Ectodermal cell (in vitro differentiated cells): ENCODE measurements around the gene KCNQ2.

Experiments used
- H3K27ac ChIP-seq: 2 replicates; pipeline ENCODE4 v1.7.0; 2013; ENCODE audit warnings: mild to moderate bottlenecking, low read depth, low read length; ENCODE audit not compliant: insufficient read depth, poor library complexity, severe bottlenecking
- H3K27me3 ChIP-seq: 2 replicates; pipeline ENCODE4 v1.7.0; 2013; ENCODE audit warnings: mild to moderate bottlenecking, low read length; ENCODE audit not compliant: insufficient read depth, control insufficient read depth, poor library complexity, severe bottlenecking
- H3K36me3 ChIP-seq: one replicate; pipeline ENCODE4 v1.7.0; 2013; ENCODE audit warnings: low read length; ENCODE audit not compliant: control insufficient read depth, insufficient read depth
- H3K4me1 ChIP-seq: one replicate; pipeline ENCODE4 v1.7.0; 2013; ENCODE audit warnings: low read length; ENCODE audit not compliant: control insufficient read depth, insufficient read depth
- H3K4me3 ChIP-seq: 2 replicates; pipeline ENCODE4 v1.7.0; 2013; ENCODE audit warnings: low read depth, low read length, control low read depth; ENCODE audit not compliant: insufficient read depth
- H3K9me3 ChIP-seq: 2 replicates; pipeline ENCODE4 v1.7.0; 2013; ENCODE audit warnings: mild to moderate bottlenecking, low read length, moderate library complexity; ENCODE audit not compliant: control insufficient read depth
- WGBS, 2 experiments: methylation state at CpG; one replicate each; pipeline ENCODE4 v1.1.7; 2013; ENCODE audit warnings: missing lambda C conversion rate in 2 of 2; 5-methylcytosine and 5-hydroxymethylcytosine counted together

The KCNQ2 gene

DNA sequence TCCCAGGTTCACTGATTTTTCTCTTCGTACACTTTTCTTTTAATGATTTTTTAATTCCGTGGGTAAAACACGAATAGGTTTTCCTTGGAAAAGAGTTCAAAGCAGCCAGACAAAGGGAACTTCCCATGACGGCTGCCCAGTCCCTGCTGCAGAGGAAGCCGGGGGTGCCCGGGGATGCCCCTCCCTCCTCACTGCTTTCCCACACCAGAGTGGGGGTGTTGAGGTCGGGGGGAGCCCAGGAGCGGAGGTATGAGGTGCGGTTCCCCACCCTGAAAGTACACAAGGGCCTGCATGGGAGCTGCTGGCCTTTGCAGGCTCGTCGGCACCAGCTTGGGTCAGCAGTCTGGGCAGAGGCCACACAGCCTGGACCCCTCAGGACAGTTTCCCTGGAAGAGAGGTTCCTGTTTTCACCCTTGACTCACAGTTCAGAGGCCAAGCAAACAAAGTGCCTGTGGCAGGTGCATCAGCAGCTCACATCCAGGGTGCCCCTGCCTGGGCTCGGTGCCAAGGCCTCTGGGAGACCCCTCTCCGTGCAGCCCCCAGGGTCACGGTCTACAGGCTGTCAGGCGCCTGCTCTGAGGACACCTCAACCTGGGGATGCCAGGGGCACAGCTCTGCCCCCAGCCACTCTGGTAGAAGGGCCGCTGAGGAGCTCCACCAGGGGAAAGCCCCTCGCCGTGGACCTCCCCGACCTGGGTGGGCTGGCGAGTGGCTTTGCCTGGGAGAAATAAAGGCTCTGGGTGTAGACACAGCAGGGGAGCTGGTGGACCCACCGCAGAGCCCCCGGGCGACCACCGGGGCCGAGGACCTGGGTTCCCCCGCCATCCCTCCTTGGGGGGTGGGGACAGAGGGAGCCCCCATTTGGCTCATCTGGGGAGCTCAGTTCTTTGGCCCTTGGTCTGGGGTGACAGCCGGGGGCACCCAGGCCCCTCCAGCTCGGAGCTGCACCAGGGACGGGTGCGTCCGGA, 95.9 kb downstream of the KCNQ2 start:
- Histone ChIP-seq H3K27ac (no peak overlapping the region), H3K36me3 (no peaks in the 10 kb centered on the region), H3K9me3 (no peaks in the 10 kb centered on the region), H3K27me3 (peaks cover 10% of the 10 kb centered on the region), H3K4me1 (peaks cover 14% of the 10 kb centered on the region), H3K4me3 (no peak overlapping the region)
- 79 to 81% methylated on average over 31 of the region's 31 CpGs for WGBS, 2 experiments

GRCh38 chr20:63375438-63375837, 97.0 kb downstream of the KCNQ2 start:
- Histone ChIP-seq H3K9me3 (no peaks in the 10 kb centered on the region), H3K4me3 (no peak overlapping the region), H3K4me1 (peaks cover 14% of the 10 kb centered on the region), H3K36me3 (no peaks in the 10 kb centered on the region), H3K27ac (no peak overlapping the region), H3K27me3 (peaks cover 10% of the 10 kb centered on the region)
- WGBS, 2 experiments = 91 to 93% methylated on average over 3 of the region's 3 CpGs

- Histone ChIP-seq H3K27ac (no peak overlapping the region), H3K36me3 (no peaks in the 10 kb centered on the region), H3K4me1 (peaks cover 14% of the 10 kb centered on the region), H3K9me3 (no peaks in the 10 kb centered on the region), H3K4me3 (no peak overlapping the region), H3K27me3 (peaks cover 10% of the 10 kb centered on the region)
- WGBS, 2 experiments = 85 to 90% methylated on average over 12 of the region's 12 CpGs
Observed at GRCh38 chr20:63374504-63374903, 98.0 kb downstream of the KCNQ2 start.

DNA sequence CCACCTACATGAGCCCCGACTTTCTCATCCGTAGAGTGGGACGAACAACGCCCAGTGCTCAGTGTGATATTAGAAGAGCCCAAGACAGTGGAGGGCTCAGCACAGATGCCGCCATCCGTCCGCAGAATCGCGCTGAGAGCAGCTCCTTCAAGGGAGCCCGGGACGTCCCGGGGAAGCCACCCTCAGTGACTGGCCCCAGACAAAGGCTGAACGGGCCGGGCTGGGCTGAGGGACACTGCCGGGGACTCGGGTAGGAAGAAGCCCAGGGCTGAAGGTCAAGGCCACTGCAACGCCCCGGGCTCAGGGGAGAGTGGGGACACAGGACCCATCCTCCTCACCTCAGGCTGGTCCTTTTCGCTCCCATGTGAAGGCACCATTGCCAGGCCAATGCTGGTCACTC, 98.5 kb downstream of the KCNQ2 start:
- Histone ChIP-seq H3K9me3 (no peaks in the 10 kb centered on the region), H3K4me3 (no peak overlapping the region), H3K27me3 (peaks cover 10% of the 10 kb centered on the region), H3K36me3 (no peaks in the 10 kb centered on the region), H3K4me1 (peaks cover 14% of the 10 kb centered on the region), H3K27ac (no peak overlapping the region)
- WGBS, 2 experiments = 87 to 92% methylated on average over 19 of the region's 19 CpGs

GRCh38 chr20:63372971-63373885, 99.2 kb downstream of the KCNQ2 start:
- no peak overlapping the region for H3K4me3 ChIP-seq

GRCh38 chr20:63371291-63371865, 101.1 kb downstream of the KCNQ2 start:
- H3K4me1 ChIP-seq = peaks cover 14% of the 10 kb centered on the region
- WGBS, 2 experiments = 92 to 93% methylated on average over 28 of the region's 28 CpGs
- H3K9me3 ChIP-seq = no peaks in the 10 kb centered on the region
- H3K27ac ChIP-seq = no peak overlapping the region
- no peaks in the 10 kb centered on the region for H3K27me3 ChIP-seq
- H3K4me3 ChIP-seq = no peak overlapping the region
- H3K36me3 ChIP-seq = no peaks in the 10 kb centered on the region

More at GRCh38 chr20:63372971-63373885, 99.2 kb downstream of the KCNQ2 start:
- H3K27ac ChIP-seq = no peak overlapping the region
- WGBS, 2 experiments = 89 to 90% methylated on average over 34 of the region's 34 CpGs
- H3K27me3 ChIP-seq = peaks cover 7% of the 10 kb centered on the region
- H3K9me3 ChIP-seq = no peaks in the 10 kb centered on the region
- H3K36me3 ChIP-seq = no peaks in the 10 kb centered on the region
- peaks cover 10% of the 10 kb centered on the region for H3K4me1 ChIP-seq

GRCh38 chr20:63370618-63371187, 101.8 kb downstream of the KCNQ2 start:
- Histone ChIP-seq H3K27ac (no peak overlapping the region), H3K27me3 (no peaks in the 10 kb centered on the region), H3K36me3 (no peaks in the 10 kb centered on the region), H3K4me3 (no peak overlapping the region), H3K4me1 (peaks cover 14% of the 10 kb centered on the region), H3K9me3 (no peaks in the 10 kb centered on the region)
- WGBS, 2 experiments = 83% methylated on average over 21 of the region's 21 CpGs

DNA sequence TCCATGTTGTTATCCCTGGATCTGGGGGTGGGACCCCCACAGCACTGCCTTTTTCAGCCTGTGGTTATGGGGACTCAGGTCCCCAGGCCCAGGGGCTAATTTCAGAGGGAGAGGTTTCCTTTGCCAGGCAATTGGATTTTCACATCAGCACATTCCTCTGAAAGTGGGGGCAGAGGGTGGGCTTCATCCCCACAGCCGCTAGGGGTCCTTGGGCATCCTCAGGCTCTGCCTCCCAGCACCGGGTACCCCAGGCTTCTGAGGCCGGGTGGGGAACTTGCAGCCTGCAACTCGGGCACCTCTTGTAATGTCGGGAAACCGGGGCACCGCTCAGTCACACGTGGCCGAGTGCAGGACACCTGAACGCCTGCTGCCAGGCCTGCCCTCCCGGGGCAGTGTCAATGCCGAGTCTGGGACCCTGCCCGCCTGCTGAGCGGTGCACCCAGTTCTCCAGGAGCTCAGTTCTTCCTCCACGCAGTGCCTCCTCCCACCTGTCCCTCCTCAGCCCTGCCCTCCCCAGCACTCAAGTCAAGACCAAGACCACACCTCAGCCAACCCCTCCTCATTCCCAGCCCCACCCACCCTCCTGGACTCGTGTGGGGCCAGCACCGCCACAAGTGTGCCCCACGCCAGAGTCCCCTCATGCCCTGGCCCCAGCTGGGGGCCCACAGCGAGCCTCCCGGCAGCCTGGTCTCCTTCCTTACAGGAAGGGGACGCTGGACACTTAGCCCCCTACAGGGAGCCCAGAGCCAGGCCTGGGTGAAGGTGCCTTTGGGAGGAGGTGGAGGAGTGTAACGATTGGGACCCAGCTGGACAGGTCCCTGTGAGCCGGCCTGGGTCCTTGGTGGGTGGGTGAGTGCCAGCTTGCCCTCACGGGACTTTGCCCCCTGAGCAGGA, 102.5 kb downstream of the KCNQ2 start:
- Histone ChIP-seq H3K36me3 (no peaks in the 10 kb centered on the region), H3K9me3 (no peaks in the 10 kb centered on the region), H3K4me1 (peaks cover 14% of the 10 kb centered on the region), H3K27me3 (no peaks in the 10 kb centered on the region), H3K4me3 (no peak overlapping the region), H3K27ac (no peak overlapping the region)
- 86 to 87% methylated on average over 24 of the region's 24 CpGs for WGBS, 2 experiments

- H3K27ac ChIP-seq = no peak overlapping the region
- H3K4me1 ChIP-seq = peaks cover 17% of the 10 kb centered on the region
- H3K9me3 ChIP-seq = no peaks in the 10 kb centered on the region
- no peaks in the 10 kb centered on the region for H3K36me3 ChIP-seq
- WGBS, 2 experiments = 94 to 97% methylated on average over 10 of the region's 10 CpGs
- H3K27me3 ChIP-seq = no peaks in the 10 kb centered on the region
- no peak overlapping the region for H3K4me3 ChIP-seq
Observed at GRCh38 chr20:63369024-63369530, 103.4 kb downstream of the KCNQ2 start.
